ENCODE data around the gene BOD1L1. TPM values are rescaled to one million over a fixed set of nuclear protein-coding genes. Genes with fewer than 3 reads are reported as not detected.

BOD1L1 gene
- total RNA-seq, 1 experiment from 2014 or later = 40.4 TPM

GRCh38 chr4:13592220-13592619 lies 35.3 kb downstream of the BOD1L1 start:
- Histone ChIP-seq H3K9me3 (ENCODE audit: insufficient read depth, low read depth) (no peaks in the 10 kb centered on the region), H3K4me2 (no peak overlapping the region), H3K9me2 (ENCODE audit: insufficient read depth) (no peaks in the 10 kb centered on the region), H3K79me2 (ENCODE audit: low read depth) (no peaks in the 10 kb centered on the region), H3F3A (ENCODE audit: insufficient read depth, low read depth) (no peaks in the 10 kb centered on the region), H3K36me3 (ENCODE audit: low read depth) (peaks cover 13% of the 10 kb centered on the region; the same call in 1 of the 2 replicates), H3K4me1 (replicated peaks; ENCODE audit: insufficient read depth) (no peaks in the 10 kb centered on the region), H4K20me1 (ENCODE audit: insufficient read depth) (no peaks in the 10 kb centered on the region), H2AFZ (no peak overlapping the region), H3K4me3 (no peak overlapping the region), H3K27me3 (ENCODE audit: insufficient read depth, low read depth) (no peaks in the 10 kb centered on the region), H3K27ac (no peak overlapping the region)
- TF ChIP-seq EZH2 (IDR thresholded peaks at IDR 0.05; ENCODE audit: low read depth) (no peak), CTCF (conservative IDR thresholded peaks at IDR 0.05) (no peak)
- ChIA-PET POLR2A (ENCODE audit: unreplicated experiment) (no interaction called here), CTCF (no interaction called here)
- intact Hi-C loops (cut with micrococcal nuclease; ENCODE audit: unreplicated experiment) = no loop called here
- no peak for DNase-seq
- no TSS peak for BruUV-seq (replicated peaks)

GRCh38 chr4:13590766-13591165 lies 36.8 kb downstream of the BOD1L1 start:
- TF ChIP-seq CTCF (conservative IDR thresholded peaks at IDR 0.05) (no peak), EZH2 (IDR thresholded peaks at IDR 0.05; ENCODE audit: low read depth) (no peak)
- no peaks in the 10 kb centered on the region for H3K4me1 ChIP-seq (replicated peaks; ENCODE audit: insufficient read depth)
- H3K36me3 ChIP-seq (ENCODE audit: low read depth) = peaks cover 18% of the 10 kb centered on the region; the same call in 1 of the 2 replicates
- no peaks in the 10 kb centered on the region for H3F3A ChIP-seq (ENCODE audit: insufficient read depth, low read depth)
- no peak overlapping the region for H3K4me3 ChIP-seq
- no TSS peak for BruUV-seq (replicated peaks)
- DNase-seq = no peak
- H3K9me2 ChIP-seq (ENCODE audit: insufficient read depth) = no peaks in the 10 kb centered on the region
- no peak overlapping the region for H3K4me2 ChIP-seq
- intact Hi-C loops (cut with micrococcal nuclease; ENCODE audit: unreplicated experiment) = no loop called here
- H3K27ac ChIP-seq = no peak overlapping the region
- H3K9me3 ChIP-seq (ENCODE audit: insufficient read depth, low read depth) = no peaks in the 10 kb centered on the region
- no peaks in the 10 kb centered on the region for H3K27me3 ChIP-seq (ENCODE audit: insufficient read depth, low read depth)
- no peak overlapping the region for H2AFZ ChIP-seq
- POLR2A ChIA-PET (ENCODE audit: unreplicated experiment) = no interaction called here
- CTCF ChIA-PET = no interaction called here
- no peaks in the 10 kb centered on the region for H4K20me1 ChIP-seq (ENCODE audit: insufficient read depth)
- H3K79me2 ChIP-seq (ENCODE audit: low read depth) = no peaks in the 10 kb centered on the region

DNA sequence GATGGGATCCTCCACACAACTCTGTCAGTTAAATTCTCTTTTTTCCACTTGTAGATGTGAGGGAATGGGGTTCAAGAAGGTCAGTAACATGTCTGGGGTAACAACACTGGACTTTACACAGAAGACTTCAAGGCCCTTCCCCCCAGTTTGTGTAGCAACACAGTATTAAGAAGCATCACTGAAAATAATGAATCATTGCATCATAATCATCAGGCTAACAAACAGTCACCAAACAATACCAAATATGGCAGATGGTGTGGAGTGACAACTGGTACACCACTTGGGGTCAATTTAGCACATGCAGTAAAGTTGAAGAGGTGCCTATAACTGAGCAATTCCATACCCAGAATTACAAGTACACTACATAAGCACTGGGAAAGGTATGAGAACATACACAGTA lies 38.6 kb downstream of the BOD1L1 start:
- no peaks in the 10 kb centered on the region for H3K27me3 ChIP-seq (ENCODE audit: insufficient read depth, low read depth)
- intact Hi-C loops (cut with micrococcal nuclease; ENCODE audit: unreplicated experiment) = no loop called here
- no peak overlapping the region for H3K4me3 ChIP-seq
- ChIA-PET POLR2A (ENCODE audit: unreplicated experiment) (no interaction called here), CTCF (no interaction called here)
- no TSS peak for BruUV-seq (replicated peaks)
- TF ChIP-seq CTCF (conservative IDR thresholded peaks at IDR 0.05) (no peak), EZH2 (IDR thresholded peaks at IDR 0.05; ENCODE audit: low read depth) (no peak)
- no peak overlapping the region for H3K4me2 ChIP-seq
- H3K9me3 ChIP-seq (ENCODE audit: insufficient read depth, low read depth) = no peaks in the 10 kb centered on the region
- no peaks in the 10 kb centered on the region for H4K20me1 ChIP-seq (ENCODE audit: insufficient read depth)
- H3K9me2 ChIP-seq (ENCODE audit: insufficient read depth) = no peaks in the 10 kb centered on the region
- peaks cover 13% of the 10 kb centered on the region; the same call in 1 of the 2 replicates for H3K36me3 ChIP-seq (ENCODE audit: low read depth)
- H3F3A ChIP-seq (ENCODE audit: insufficient read depth, low read depth) = no peaks in the 10 kb centered on the region
- no peaks in the 10 kb centered on the region for H3K4me1 ChIP-seq (replicated peaks; ENCODE audit: insufficient read depth)
- no peaks in the 10 kb centered on the region for H3K79me2 ChIP-seq (ENCODE audit: low read depth)
- H2AFZ ChIP-seq = no peak overlapping the region
- DNase-seq = no peak
- H3K27ac ChIP-seq = no peak overlapping the region

All from PC-9 (cell line).